Measurements from ENCODE around the gene ZFPM1.

- no peak for TF ChIP-seq POLR2A (IDR thresholded peaks at IDR 0.05)
- no peak for TF ChIP-seq CTCF (IDR thresholded peaks at IDR 0.05 in 8 of 11, conservative IDR thresholded peaks at IDR 0.05 in 3 of 11)
- no peak for TF ChIP-seq POLR2AphosphoS5 (IDR thresholded peaks at IDR 0.05)
Measured at GRCh38 chr16:88506723-88507122, 53.6 kb downstream of the ZFPM1 start.
